ENCODE data around the gene ASB9. TPM values are rescaled to one million over a fixed set of nuclear protein-coding genes. Genes with fewer than 3 reads are reported as not detected.

ASB9 gene
- total RNA-seq, 1 experiment from 2014 or later, result not detected

- Mint-ChIP-seq H3K27me3 (ENCODE audit: low read depth) (peaks cover 2% of the 10 kb centered on the region), H3K36me3 (ENCODE audit: insufficient read depth in 1 of 3, low read depth in 3 of 3) (no peaks in the 10 kb centered on the region; a peak in 2 of 7 replicates), H3K4me1 (no peaks in the 10 kb centered on the region), H3K9me3 (peaks cover 14 to 30% of the 10 kb centered on the region in 2 experiments; a peak in 4 of 5 replicates), H3K27ac (no peak overlapping the region), H3K4me3 (no peak overlapping the region)
- Histone ChIP-seq H2BK20ac (ENCODE audit: low read depth, low read length, poor library complexity, severe bottlenecking) (no peak overlapping the region), H3K4ac (ENCODE audit: low read depth, low read length) (no peak overlapping the region), H3K14ac (ENCODE audit: insufficient read depth, low read length) (no peak overlapping the region), H4K8ac (replicated peaks; ENCODE audit: insufficient read length, low read depth, low read length) (no peak overlapping the region), H3K18ac (ENCODE audit: insufficient read length, low read depth, low read length) (no peak overlapping the region), H3K9me3 (ENCODE audit: control insufficient read depth, low read depth, low read length) (no peaks in the 10 kb centered on the region), H3K27me3 (ENCODE audit: insufficient read depth, low read length) (no peaks in the 10 kb centered on the region), H2BK120ac (ENCODE audit: low read depth, low read length, poor library complexity, severe bottlenecking) (no peak overlapping the region), H3K4me2 (ENCODE audit: insufficient read depth, insufficient read length, low read length) (no peak overlapping the region), H2BK12ac (ENCODE audit: insufficient read length, low read depth, low read length) (no peak overlapping the region), H3K23me2 (ENCODE audit: insufficient read length, low read depth, low read length, poor library complexity, severe bottlenecking) (no peaks in the 10 kb centered on the region), H3K56ac (ENCODE audit: insufficient read length, low read depth, low read length) (no peak overlapping the region), H3K79me2 (ENCODE audit: insufficient read depth, low read length) (no peaks in the 10 kb centered on the region), H3K9ac (ENCODE audit: extremely low read depth, insufficient read length, low read length) (no peak overlapping the region), H2BK15ac (ENCODE audit: low read depth, low read length) (no peak overlapping the region), H2AK5ac (ENCODE audit: insufficient read length, low read length) (no peak overlapping the region), H2BK5ac (ENCODE audit: insufficient read length, low read length) (no peak overlapping the region), H4K91ac (ENCODE audit: insufficient read length, low read depth, low read length) (no peak overlapping the region), H3K79me1 (ENCODE audit: insufficient read depth, low read depth, low read length, poor library complexity, severe bottlenecking) (no peaks in the 10 kb centered on the region), H3T11ph (ENCODE audit: low read length) (no peak overlapping the region), H4K20me1 (ENCODE audit: control insufficient read depth, insufficient read depth, insufficient read length) (no peaks in the 10 kb centered on the region), H3K27ac (ENCODE audit: insufficient read length, low read depth, low read length) (no peak overlapping the region), H4K5ac (ENCODE audit: insufficient read length, low read depth, low read length) (no peak overlapping the region), H3K4me1 (ENCODE audit: insufficient read depth, low read length) (no peaks in the 10 kb centered on the region), H2AFZ (ENCODE audit: low read length) (no peak overlapping the region), H3K23ac (ENCODE audit: insufficient read length, low read depth, low read length) (no peak overlapping the region)
- no CpG with 5 or more reads among the region's 3 CpGs for WGBS (ENCODE audit: extremely low coverage, insufficient read length, low lambda C conversion rate)
- DNase-seq, result no peak
- TF ChIP-seq CTCF (conservative IDR thresholded peaks at IDR 0.05), result no peak
Measured at GRCh38 chrX:15311119-15311518, 41.2 kb upstream of the ASB9 start.
